ENCODE data around the gene TP53I3. TPM values are rescaled to one million over a fixed set of nuclear protein-coding genes. Genes with fewer than 3 reads are reported as not detected.

Gene TP53I3
- total and polyA plus RNA-seq, 2 donors (not counting 1 experiment from before 2014, with no cell fraction given), result 31.0 to 75.5 TPM

GRCh38 chr2:24075259-24075658 lies 9.4 kb downstream of the TP53I3 start:
- no peaks in the 10 kb centered on the region for H3K9me3 ChIP-seq (ENCODE audit: control insufficient read depth, insufficient read depth, low read depth, low read length)
- TF ChIP-seq EZH2 (IDR thresholded peaks at IDR 0.05; ENCODE audit: low read length, missing control alignments), result no peak
- TF ChIP-seq, protein P1, sequence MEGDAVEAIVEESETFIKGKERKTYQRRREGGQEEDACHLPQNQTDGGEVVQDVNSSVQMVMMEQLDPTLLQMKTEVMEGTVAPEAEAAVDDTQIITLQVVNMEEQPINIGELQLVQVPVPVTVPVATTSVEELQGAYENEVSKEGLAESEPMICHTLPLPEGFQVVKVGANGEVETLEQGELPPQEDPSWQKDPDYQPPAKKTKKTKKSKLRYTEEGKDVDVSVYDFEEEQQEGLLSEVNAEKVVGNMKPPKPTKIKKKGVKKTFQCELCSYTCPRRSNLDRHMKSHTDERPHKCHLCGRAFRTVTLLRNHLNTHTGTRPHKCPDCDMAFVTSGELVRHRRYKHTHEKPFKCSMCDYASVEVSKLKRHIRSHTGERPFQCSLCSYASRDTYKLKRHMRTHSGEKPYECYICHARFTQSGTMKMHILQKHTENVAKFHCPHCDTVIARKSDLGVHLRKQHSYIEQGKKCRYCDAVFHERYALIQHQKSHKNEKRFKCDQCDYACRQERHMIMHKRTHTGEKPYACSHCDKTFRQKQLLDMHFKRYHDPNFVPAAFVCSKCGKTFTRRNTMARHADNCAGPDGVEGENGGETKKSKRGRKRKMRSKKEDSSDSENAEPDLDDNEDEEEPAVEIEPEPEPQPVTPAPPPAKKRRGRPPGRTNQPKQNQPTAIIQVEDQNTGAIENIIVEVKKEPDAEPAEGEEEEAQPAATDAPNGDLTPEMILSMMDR (conservative IDR thresholded peaks at IDR 0.05 in 1 of 2, IDR thresholded peaks at IDR 0.05 in 1 of 2; ENCODE audit: low read depth in 1 of 2, low read length in 2 of 2), result no peak
- H3K27me3 ChIP-seq (ENCODE audit: control insufficient read depth, insufficient read depth, low read length), result no peaks in the 10 kb centered on the region
- H3K36me3 ChIP-seq (ENCODE audit: control insufficient read depth, insufficient read depth, low read length), result peaks cover 3% of the 10 kb centered on the region
- H3K79me2 ChIP-seq (ENCODE audit: control insufficient read depth, insufficient read depth, low read length), result peaks cover 14% of the 10 kb centered on the region
- peak overlapping the region; percentile 70 to 100 (median 98) for H3K4me3 ChIP-seq (replicated peaks in 1 of 4; ENCODE audit: control extremely low read depth in 1 of 4, insufficient read depth in 1 of 4, low read depth in 3 of 4, low read length in 4 of 4)
- H3K9ac ChIP-seq (ENCODE audit: insufficient read depth, low read length), result peak overlapping the region; percentile 83
- H3K27ac ChIP-seq (ENCODE audit: insufficient read depth, low read length), result no peak overlapping the region
- DNase-seq (ENCODE audit: low read depth in 2 of 2), result no peak
- H3K4me2 ChIP-seq (ENCODE audit: extremely low read depth, insufficient read depth, low read length), result peak overlapping the region; percentile 95
- no peaks in the 10 kb centered on the region for H4K20me1 ChIP-seq (ENCODE audit: control insufficient read depth, extremely low read depth, insufficient read depth, low read length)
- H3K4me1 ChIP-seq (ENCODE audit: control insufficient read depth, extremely low read depth, insufficient read depth, low read length), result peaks cover 2% of the 10 kb centered on the region
- no peak overlapping the region for H2AFZ ChIP-seq (ENCODE audit: low read length)

DNA sequence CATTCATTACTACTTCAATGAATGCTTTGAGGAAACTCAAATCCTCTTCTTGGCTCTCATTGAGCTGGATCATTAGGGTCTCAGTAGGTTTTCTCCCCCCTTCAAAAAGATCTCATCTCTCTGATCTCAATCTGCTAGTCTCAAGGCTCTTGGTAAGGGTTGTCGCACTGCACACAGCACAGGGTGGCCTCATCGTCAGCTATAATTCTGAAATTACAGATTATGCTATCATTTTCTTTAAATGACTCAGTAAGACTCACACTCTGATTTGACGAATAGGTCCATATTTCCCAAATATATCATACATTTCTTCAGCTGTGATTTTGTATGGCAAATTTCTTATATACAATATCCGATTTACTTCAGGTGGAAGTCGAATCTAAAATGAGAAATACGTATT lies 10.8 kb downstream of the TP53I3 start:
- Histone ChIP-seq H3K4me1 (ENCODE audit: control insufficient read depth, extremely low read depth, insufficient read depth, low read length) (peaks cover 2% of the 10 kb centered on the region), H3K4me3 (replicated peaks in 1 of 4; ENCODE audit: control extremely low read depth in 1 of 4, insufficient read depth in 1 of 4, low read depth in 3 of 4, low read length in 4 of 4) (no peak overlapping the region), H3K9ac (ENCODE audit: insufficient read depth, low read length) (no peak overlapping the region), H3K9me3 (ENCODE audit: control insufficient read depth, insufficient read depth, low read depth, low read length) (no peaks in the 10 kb centered on the region), H4K20me1 (ENCODE audit: control insufficient read depth, extremely low read depth, insufficient read depth, low read length) (no peaks in the 10 kb centered on the region), H3K27ac (ENCODE audit: insufficient read depth, low read length) (no peak overlapping the region), H3K4me2 (ENCODE audit: extremely low read depth, insufficient read depth, low read length) (no peak overlapping the region), H3K36me3 (ENCODE audit: control insufficient read depth, insufficient read depth, low read length) (peaks cover 5% of the 10 kb centered on the region), H3K79me2 (ENCODE audit: control insufficient read depth, insufficient read depth, low read length) (peaks cover 14% of the 10 kb centered on the region), H2AFZ (ENCODE audit: low read length) (no peak overlapping the region), H3K27me3 (ENCODE audit: control insufficient read depth, insufficient read depth, low read length) (no peaks in the 10 kb centered on the region)
- TF ChIP-seq EZH2 (IDR thresholded peaks at IDR 0.05; ENCODE audit: low read length, missing control alignments), result no peak
- TF ChIP-seq, protein P1 (conservative IDR thresholded peaks at IDR 0.05 in 1 of 2, IDR thresholded peaks at IDR 0.05 in 1 of 2; ENCODE audit: low read depth in 1 of 2, low read length in 2 of 2), result no peak
- DNase-seq (ENCODE audit: low read depth in 2 of 2), result no peak

GRCh38 chr2:24072259-24072658 lies 12.4 kb downstream of the TP53I3 start:
- Histone ChIP-seq H3K4me3 (replicated peaks in 1 of 4; ENCODE audit: control extremely low read depth in 1 of 4, insufficient read depth in 1 of 4, low read depth in 3 of 4, low read length in 4 of 4) (no peak overlapping the region), H3K4me1 (ENCODE audit: control insufficient read depth, extremely low read depth, insufficient read depth, low read length) (no peaks in the 10 kb centered on the region), H3K27ac (ENCODE audit: insufficient read depth, low read length) (no peak overlapping the region), H2AFZ (ENCODE audit: low read length) (no peak overlapping the region), H3K4me2 (ENCODE audit: extremely low read depth, insufficient read depth, low read length) (no peak overlapping the region), H3K9ac (ENCODE audit: insufficient read depth, low read length) (no peak overlapping the region), H3K79me2 (ENCODE audit: control insufficient read depth, insufficient read depth, low read length) (peaks cover 14% of the 10 kb centered on the region), H3K36me3 (ENCODE audit: control insufficient read depth, insufficient read depth, low read length) (peaks cover 3% of the 10 kb centered on the region), H4K20me1 (ENCODE audit: control insufficient read depth, extremely low read depth, insufficient read depth, low read length) (no peaks in the 10 kb centered on the region), H3K9me3 (ENCODE audit: control insufficient read depth, insufficient read depth, low read depth, low read length) (no peaks in the 10 kb centered on the region), H3K27me3 (ENCODE audit: control insufficient read depth, insufficient read depth, low read length) (no peaks in the 10 kb centered on the region)
- no peak for DNase-seq (ENCODE audit: low read depth in 2 of 2)
- TF ChIP-seq EZH2 (IDR thresholded peaks at IDR 0.05; ENCODE audit: low read length, missing control alignments), result no peak
- TF ChIP-seq, protein P1 (conservative IDR thresholded peaks at IDR 0.05 in 1 of 2, IDR thresholded peaks at IDR 0.05 in 1 of 2; ENCODE audit: low read depth in 1 of 2, low read length in 2 of 2), result no peak

All from fibroblast of lung (primary cell).